Measurements from ENCODE around the gene FHDC1. TPM values are rescaled to one million over a fixed set of nuclear protein-coding genes. Genes with fewer than 3 reads are reported as not detected.

The FHDC1 gene
- total RNA-seq, 2 donors from 2014 or later, result 0.99 to 3.9 TPM

DNA sequence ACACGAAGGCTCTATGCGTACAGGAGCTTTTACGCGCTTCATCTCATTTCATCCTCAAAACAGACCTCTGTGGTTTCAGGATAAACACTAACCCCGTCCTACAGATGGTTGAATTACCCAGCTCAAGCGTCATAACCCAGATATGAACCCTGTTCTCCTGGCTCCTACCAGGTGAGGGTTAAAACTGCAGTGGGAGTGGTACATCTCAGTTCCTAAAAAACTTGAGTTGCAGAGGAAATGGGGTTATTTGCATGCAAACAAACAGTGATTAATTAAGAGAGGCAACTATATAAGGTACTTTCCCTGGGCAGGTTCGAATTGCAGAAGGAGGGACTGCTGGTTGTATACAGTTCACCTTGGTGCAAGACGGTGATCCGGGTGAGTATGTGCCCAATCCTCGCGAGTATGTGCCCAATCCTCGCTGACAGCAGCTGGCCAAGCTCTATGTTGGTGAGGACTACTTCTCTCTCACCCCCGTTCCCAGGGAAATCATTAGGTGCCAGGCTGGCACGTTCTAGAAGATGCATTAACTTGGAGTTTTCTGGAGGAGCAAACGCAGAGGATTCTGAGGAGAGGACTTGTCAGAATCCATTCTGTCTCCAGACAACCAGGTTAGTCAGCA lies 72.6 kb downstream of the FHDC1 start:
- intact Hi-C loops (cut with DNase I), result no loop called here
- no peaks in the 10 kb centered on the region for H3K9me3 ChIP-seq
- no peaks in the 10 kb centered on the region for H3K36me3 ChIP-seq (replicated peaks in 1 of 2; ENCODE audit: insufficient read depth in 1 of 2, low read depth in 2 of 2)
- no peaks in the 10 kb centered on the region for H3K4me1 ChIP-seq
- DNase-seq (no peak), ATAC-seq (no peak)
- H3K4me3 ChIP-seq, result no peak overlapping the region
- H3K27ac ChIP-seq, result no peak overlapping the region
- no peaks in the 10 kb centered on the region for H3K27me3 ChIP-seq
- TF ChIP-seq POLR2A (IDR thresholded peaks at IDR 0.05) (no peak), CTCF (IDR thresholded peaks at IDR 0.05) (no peak)
- WGBS, 2 donors, result 82 to 83% methylated on average over 15 of the region's 15 CpGs

GRCh38 chr4:153010146-153010545 lies 74.0 kb downstream of the FHDC1 start:
- no peaks in the 10 kb centered on the region for H3K36me3 ChIP-seq (replicated peaks in 1 of 2; ENCODE audit: insufficient read depth in 1 of 2, low read depth in 2 of 2)
- TF ChIP-seq POLR2A (IDR thresholded peaks at IDR 0.05), result no peak
- no peak overlapping the region for H3K4me3 ChIP-seq
- H3K9me3 ChIP-seq, result no peaks in the 10 kb centered on the region
- H3K27me3 ChIP-seq, result no peaks in the 10 kb centered on the region
- 60 to 73% methylated on average over 3 of the region's 3 CpGs for WGBS, 2 donors
- no peaks in the 10 kb centered on the region for H3K4me1 ChIP-seq
- intact Hi-C loops (cut with DNase I), result no loop called here
- ATAC-seq (no peak), DNase-seq (no peak)
- no peak overlapping the region for H3K27ac ChIP-seq

- 53 to 60% methylated on average over 5 of the region's 5 CpGs for WGBS, 2 donors
- peak in 1 of 4 donors; percentile 24 for DNase-seq
Observed at GRCh38 chr4:153013202-153013977, 77.3 kb downstream of the FHDC1 start.

GRCh38 chr4:153014460-153014859 lies 78.3 kb downstream of the FHDC1 start:
- ATAC-seq, result no peak
- no peaks in the 10 kb centered on the region for H3K4me1 ChIP-seq
- no peaks in the 10 kb centered on the region for H3K9me3 ChIP-seq
- no peak overlapping the region for H3K27ac ChIP-seq
- intact Hi-C loops (cut with DNase I), result no loop called here
- H3K36me3 ChIP-seq (replicated peaks in 1 of 2; ENCODE audit: insufficient read depth in 1 of 2, low read depth in 2 of 2), result no peaks in the 10 kb centered on the region
- H3K4me3 ChIP-seq, result no peak overlapping the region
- no peaks in the 10 kb centered on the region for H3K27me3 ChIP-seq
- TF ChIP-seq CTCF (IDR thresholded peaks at IDR 0.05) (no peak), POLR2A (IDR thresholded peaks at IDR 0.05) (no peak)
- DNase-seq, result no peak

More at GRCh38 chr4:153013202-153013977, 77.3 kb downstream of the FHDC1 start:
- Histone ChIP-seq H3K36me3 (replicated peaks in 1 of 2; ENCODE audit: insufficient read depth in 1 of 2, low read depth in 2 of 2) (no peaks in the 10 kb centered on the region), H3K27ac (no peak overlapping the region), H3K4me1 (no peaks in the 10 kb centered on the region), H3K4me3 (no peak overlapping the region), H3K9me3 (no peaks in the 10 kb centered on the region), H3K27me3 (no peaks in the 10 kb centered on the region)
- no peak for TF ChIP-seq CTCF (IDR thresholded peaks at IDR 0.05)
- no peak for TF ChIP-seq POLR2A (IDR thresholded peaks at IDR 0.05)
- ATAC-seq, result no peak
- intact Hi-C loops (cut with DNase I), result no loop called here

DNA sequence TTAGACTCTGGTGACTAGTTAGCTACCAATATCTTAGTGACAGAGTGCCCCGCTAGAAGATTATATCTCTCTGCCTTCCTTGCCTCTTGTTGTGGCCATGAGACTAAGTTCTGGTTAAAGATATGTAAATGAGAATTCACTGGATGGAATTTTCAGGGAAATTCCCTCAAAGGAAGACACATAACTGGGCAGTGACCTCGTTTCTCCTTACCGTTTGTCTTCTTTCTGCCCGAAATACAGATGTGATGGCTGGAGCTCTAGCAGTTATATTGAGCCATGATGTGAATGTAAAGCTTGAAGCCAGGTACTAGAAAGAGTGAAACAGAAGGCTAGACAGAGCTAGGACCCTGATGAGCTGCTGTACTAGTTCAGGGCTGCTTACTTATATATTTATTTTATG lies 80.5 kb downstream of the FHDC1 start:
- H3K4me3 ChIP-seq, result no peak overlapping the region
- H3K4me1 ChIP-seq, result no peaks in the 10 kb centered on the region
- ATAC-seq, result no peak
- no peaks in the 10 kb centered on the region for H3K9me3 ChIP-seq
- no peak for TF ChIP-seq CTCF (IDR thresholded peaks at IDR 0.05)
- intact Hi-C loops (cut with DNase I), result no loop called here
- DNase-seq, result no peak
- H3K27ac ChIP-seq, result no peak overlapping the region
- H3K36me3 ChIP-seq (replicated peaks in 1 of 2; ENCODE audit: insufficient read depth in 1 of 2, low read depth in 2 of 2), result no peaks in the 10 kb centered on the region
- 72 to 78% methylated on average over 4 of the region's 4 CpGs for WGBS, 2 donors
- H3K27me3 ChIP-seq, result no peaks in the 10 kb centered on the region

Measured in body of pancreas (tissue), 4 donors.